Measurements from ENCODE around the gene CORO1A.

DNA sequence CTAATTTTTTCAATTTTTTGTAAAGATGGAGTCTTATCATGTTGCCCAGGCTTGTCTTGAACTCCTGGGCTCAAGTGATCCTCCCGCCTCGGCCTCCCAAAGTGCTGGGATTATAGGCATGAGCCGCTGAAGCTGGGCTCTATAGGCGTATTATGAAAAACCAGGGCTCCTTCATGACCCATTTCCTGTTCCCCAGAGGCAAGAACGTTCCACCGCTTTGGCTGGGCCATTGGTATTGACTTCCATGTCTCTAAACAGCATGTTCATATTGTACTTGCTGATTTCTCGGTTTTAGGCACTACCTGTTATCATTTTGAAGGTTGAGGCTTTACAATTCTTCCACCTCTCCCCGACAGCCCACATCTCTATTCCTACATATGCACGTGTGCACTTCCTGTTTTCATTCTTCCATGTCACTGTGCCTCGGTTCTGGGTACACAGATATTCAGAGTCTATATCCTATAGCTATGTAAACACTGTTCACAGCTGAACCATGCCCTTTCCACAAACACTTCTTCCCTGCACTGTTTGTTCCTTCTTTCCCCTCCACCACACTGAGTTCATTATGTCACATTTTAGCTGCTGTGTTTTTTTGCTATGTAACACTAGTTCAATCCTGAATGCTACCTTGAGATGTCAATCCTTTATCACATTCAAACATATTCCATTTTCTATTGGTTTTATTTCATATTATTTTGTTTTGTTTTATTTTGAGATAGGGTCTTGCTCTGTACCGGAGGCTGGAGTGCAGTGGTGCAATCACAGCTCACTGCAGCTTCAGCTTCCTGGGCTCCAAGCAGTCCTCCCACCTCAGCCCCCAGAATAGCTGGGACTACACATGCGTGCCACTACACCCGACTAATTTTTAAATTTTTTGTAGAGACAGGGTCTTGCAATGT is 43.6 kb upstream of the CORO1A start:
- TF ChIP-seq, protein P1, sequence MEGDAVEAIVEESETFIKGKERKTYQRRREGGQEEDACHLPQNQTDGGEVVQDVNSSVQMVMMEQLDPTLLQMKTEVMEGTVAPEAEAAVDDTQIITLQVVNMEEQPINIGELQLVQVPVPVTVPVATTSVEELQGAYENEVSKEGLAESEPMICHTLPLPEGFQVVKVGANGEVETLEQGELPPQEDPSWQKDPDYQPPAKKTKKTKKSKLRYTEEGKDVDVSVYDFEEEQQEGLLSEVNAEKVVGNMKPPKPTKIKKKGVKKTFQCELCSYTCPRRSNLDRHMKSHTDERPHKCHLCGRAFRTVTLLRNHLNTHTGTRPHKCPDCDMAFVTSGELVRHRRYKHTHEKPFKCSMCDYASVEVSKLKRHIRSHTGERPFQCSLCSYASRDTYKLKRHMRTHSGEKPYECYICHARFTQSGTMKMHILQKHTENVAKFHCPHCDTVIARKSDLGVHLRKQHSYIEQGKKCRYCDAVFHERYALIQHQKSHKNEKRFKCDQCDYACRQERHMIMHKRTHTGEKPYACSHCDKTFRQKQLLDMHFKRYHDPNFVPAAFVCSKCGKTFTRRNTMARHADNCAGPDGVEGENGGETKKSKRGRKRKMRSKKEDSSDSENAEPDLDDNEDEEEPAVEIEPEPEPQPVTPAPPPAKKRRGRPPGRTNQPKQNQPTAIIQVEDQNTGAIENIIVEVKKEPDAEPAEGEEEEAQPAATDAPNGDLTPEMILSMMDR (IDR thresholded peaks at IDR 0.05; ENCODE audit: borderline replicate concordance, extremely low read depth, low read length, poor library complexity, severe bottlenecking), result no peak
- no peak for TF ChIP-seq EZH2 (IDR thresholded peaks at IDR 0.05; ENCODE audit: borderline replicate concordance, low read depth, low read length, severe bottlenecking)
